ENCODE results near the gene MDN1.

GRCh38 chr6:89661559-89661958 is 158.0 kb downstream of the MDN1 start:
- TF ChIP-seq, protein P1, sequence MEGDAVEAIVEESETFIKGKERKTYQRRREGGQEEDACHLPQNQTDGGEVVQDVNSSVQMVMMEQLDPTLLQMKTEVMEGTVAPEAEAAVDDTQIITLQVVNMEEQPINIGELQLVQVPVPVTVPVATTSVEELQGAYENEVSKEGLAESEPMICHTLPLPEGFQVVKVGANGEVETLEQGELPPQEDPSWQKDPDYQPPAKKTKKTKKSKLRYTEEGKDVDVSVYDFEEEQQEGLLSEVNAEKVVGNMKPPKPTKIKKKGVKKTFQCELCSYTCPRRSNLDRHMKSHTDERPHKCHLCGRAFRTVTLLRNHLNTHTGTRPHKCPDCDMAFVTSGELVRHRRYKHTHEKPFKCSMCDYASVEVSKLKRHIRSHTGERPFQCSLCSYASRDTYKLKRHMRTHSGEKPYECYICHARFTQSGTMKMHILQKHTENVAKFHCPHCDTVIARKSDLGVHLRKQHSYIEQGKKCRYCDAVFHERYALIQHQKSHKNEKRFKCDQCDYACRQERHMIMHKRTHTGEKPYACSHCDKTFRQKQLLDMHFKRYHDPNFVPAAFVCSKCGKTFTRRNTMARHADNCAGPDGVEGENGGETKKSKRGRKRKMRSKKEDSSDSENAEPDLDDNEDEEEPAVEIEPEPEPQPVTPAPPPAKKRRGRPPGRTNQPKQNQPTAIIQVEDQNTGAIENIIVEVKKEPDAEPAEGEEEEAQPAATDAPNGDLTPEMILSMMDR (conservative IDR thresholded peaks at IDR 0.05) = no peak
- TF ChIP-seq ZFX (IDR thresholded peaks at IDR 0.05) = no peak

Data from C4-2B (cell line).